HL-60 (cell line): ENCODE results near the gene CACNA2D3.

Experiments
- DNase-seq, 2 experiments: peaks; one replicate each; pipeline ENCODE4 v3.0.0-alpha.2; 2010 to 2020; ENCODE audit warnings: low read depth in 1 of 2, low spot score in 1 of 2
- H3K27ac ChIP-seq: fragments of 250-450 bp; sonication (Bioruptor Pico); replicated peaks from 2 replicates; pipeline ENCODE4 v1.5.1; 2020; ENCODE audit warnings: mild to moderate bottlenecking, moderate library complexity
- H3K27me3 ChIP-seq: fragments of 250-450 bp; sonication (Bioruptor Pico); 2 replicates; pipeline ENCODE4 v1.5.1; 2021; ENCODE audit warnings: mild to moderate bottlenecking, moderate library complexity; ENCODE audit not compliant: insufficient read depth, poor library complexity, severe bottlenecking
- H3K4me3 ChIP-seq: replicated peaks from 2 replicates; pipeline ENCODE4 v1.5.1; 2011; ENCODE audit warnings: mild to moderate bottlenecking, control low read depth, low read length; ENCODE audit not compliant: insufficient read depth
- GABPA ChIP-seq: IDR thresholded peaks from 2 replicates; pipeline ENCODE4 v1.6.1; 2012; ENCODE audit warnings: low read depth
- POLR2AphosphoS5 ChIP-seq: IDR thresholded peaks from 2 replicates; pipeline ENCODE4 v1.6.1; 2012; ENCODE audit warnings: low read depth
- SPI1 ChIP-seq: IDR thresholded peaks from 2 replicates; pipeline ENCODE4 v1.6.1; 2012; ENCODE audit warnings: low read depth, mild to moderate bottlenecking, borderline replicate concordance
- TF ChIP-seq, protein P1 (sequence below): IDR thresholded peaks from 2 replicates; pipeline ENCODE4 v1.6.1; 2012; ENCODE audit warnings: low read depth; ENCODE audit not compliant: insufficient replicate concordance
- TF ChIP-seq, protein P2 (sequence below): IDR thresholded peaks from one replicate; pipeline ENCODE4 v1.5.1; 2011; ENCODE audit warnings: low read length, control low read depth, inconsistent platforms; ENCODE audit not compliant: insufficient read depth

The CACNA2D3 gene

DNA sequence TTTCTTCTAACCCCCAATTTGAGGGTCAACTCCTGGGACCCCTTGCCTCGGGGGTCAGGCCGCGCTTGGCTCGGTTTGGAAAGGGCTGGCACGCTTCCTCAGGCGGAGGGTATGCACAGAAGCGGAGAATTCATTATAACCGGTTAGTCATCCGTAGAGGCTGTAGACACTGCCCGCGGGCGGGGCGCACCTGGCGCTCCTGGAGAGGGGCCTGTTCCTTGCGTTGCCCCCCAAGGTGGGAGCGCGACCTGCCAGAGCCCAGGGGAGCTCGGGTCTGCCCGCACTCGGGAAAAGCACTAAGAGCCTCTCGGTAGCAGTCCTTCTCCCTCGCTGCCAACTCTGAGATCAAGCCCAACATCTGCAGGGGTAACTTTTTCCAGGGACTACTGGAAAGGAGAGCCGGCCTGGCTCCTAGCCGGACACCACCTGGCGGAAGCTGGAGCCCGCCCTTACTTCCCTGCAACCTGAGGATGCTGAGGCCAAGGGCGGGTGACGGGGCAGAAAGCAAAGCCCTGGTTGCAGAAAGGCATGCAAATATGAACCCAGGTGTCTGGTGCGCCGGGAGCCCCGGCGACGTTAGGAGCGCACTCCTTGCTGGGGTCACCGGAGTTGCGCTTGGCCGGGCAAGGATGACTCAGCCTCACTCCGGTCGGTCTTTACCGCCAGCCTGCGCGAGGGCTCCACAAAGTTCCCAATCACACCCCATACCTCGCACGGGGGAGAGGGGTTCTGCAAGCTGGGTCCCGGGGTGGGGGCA is 1.5 kb upstream of the CACNA2D3 start:
- Histone ChIP-seq H3K27ac (no peak overlapping the region), H3K4me3 (no peak overlapping the region), H3K27me3 (peaks cover 50% of the 10 kb centered on the region)
- TF ChIP-seq, protein P1, sequence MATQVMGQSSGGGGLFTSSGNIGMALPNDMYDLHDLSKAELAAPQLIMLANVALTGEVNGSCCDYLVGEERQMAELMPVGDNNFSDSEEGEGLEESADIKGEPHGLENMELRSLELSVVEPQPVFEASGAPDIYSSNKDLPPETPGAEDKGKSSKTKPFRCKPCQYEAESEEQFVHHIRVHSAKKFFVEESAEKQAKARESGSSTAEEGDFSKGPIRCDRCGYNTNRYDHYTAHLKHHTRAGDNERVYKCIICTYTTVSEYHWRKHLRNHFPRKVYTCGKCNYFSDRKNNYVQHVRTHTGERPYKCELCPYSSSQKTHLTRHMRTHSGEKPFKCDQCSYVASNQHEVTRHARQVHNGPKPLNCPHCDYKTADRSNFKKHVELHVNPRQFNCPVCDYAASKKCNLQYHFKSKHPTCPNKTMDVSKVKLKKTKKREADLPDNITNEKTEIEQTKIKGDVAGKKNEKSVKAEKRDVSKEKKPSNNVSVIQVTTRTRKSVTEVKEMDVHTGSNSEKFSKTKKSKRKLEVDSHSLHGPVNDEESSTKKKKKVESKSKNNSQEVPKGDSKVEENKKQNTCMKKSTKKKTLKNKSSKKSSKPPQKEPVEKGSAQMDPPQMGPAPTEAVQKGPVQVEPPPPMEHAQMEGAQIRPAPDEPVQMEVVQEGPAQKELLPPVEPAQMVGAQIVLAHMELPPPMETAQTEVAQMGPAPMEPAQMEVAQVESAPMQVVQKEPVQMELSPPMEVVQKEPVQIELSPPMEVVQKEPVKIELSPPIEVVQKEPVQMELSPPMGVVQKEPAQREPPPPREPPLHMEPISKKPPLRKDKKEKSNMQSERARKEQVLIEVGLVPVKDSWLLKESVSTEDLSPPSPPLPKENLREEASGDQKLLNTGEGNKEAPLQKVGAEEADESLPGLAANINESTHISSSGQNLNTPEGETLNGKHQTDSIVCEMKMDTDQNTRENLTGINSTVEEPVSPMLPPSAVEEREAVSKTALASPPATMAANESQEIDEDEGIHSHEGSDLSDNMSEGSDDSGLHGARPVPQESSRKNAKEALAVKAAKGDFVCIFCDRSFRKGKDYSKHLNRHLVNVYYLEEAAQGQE = no peak
- no peak for TF ChIP-seq SPI1
- TF ChIP-seq, protein P2, sequence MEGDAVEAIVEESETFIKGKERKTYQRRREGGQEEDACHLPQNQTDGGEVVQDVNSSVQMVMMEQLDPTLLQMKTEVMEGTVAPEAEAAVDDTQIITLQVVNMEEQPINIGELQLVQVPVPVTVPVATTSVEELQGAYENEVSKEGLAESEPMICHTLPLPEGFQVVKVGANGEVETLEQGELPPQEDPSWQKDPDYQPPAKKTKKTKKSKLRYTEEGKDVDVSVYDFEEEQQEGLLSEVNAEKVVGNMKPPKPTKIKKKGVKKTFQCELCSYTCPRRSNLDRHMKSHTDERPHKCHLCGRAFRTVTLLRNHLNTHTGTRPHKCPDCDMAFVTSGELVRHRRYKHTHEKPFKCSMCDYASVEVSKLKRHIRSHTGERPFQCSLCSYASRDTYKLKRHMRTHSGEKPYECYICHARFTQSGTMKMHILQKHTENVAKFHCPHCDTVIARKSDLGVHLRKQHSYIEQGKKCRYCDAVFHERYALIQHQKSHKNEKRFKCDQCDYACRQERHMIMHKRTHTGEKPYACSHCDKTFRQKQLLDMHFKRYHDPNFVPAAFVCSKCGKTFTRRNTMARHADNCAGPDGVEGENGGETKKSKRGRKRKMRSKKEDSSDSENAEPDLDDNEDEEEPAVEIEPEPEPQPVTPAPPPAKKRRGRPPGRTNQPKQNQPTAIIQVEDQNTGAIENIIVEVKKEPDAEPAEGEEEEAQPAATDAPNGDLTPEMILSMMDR = no peak
- TF ChIP-seq POLR2AphosphoS5 = no peak
- no peak for DNase-seq

DNA sequence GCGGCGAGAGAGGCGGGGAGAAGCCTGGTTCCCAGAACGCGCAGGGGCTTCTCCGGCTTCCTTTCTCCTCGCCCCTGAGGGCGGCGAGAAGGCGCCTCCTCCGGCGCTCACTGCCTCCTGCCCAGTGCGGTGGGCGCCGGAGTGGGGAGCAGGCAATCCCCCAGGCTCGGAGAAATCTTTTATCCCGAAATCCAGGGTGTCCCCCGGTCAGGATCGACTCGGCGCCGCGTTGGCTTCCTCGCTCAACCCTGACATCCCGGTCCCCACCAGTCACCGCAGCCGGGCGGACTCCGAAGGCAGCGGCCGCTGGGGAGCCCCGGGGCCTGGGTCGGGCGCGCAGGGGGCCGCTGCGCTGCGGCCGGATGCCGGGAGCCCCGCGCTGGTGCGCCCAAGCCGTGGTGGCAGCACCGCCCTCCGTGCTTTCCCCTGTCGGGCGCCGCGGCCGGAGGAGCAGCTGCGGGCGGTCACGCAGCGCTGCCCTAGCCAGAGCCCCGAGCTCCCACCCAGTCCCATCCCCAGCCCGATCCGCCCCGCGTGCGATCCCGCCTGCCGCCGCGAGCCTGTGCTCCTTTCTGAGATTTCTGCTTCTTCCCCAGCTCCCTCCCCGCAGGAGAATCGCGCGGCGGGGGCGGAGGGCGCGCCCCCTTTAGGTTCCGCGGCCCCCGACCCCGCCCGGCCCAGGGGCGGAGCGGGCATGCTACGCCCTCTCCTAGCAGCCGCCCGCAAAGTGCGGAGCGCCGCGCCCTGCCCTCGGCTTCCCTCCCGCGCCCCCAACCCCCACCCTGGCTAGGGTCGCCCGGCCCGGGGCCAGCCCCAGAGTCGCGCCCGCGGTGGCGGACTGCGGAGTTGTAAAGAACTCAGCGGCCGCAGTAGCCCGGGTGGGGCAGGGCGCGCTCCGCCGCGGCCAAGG is 683 bp upstream of the CACNA2D3 start:
- TF ChIP-seq SPI1 (no peak), POLR2AphosphoS5 (no peak), GABPA (no peak)
- TF ChIP-seq, protein P2 = no peak
- TF ChIP-seq, protein P1 = no peak
- DNase-seq = no peak
- Histone ChIP-seq H3K27ac (no peak overlapping the region), H3K27me3 (peaks cover 54% of the 10 kb centered on the region), H3K4me3 (no peak overlapping the region)

DNA sequence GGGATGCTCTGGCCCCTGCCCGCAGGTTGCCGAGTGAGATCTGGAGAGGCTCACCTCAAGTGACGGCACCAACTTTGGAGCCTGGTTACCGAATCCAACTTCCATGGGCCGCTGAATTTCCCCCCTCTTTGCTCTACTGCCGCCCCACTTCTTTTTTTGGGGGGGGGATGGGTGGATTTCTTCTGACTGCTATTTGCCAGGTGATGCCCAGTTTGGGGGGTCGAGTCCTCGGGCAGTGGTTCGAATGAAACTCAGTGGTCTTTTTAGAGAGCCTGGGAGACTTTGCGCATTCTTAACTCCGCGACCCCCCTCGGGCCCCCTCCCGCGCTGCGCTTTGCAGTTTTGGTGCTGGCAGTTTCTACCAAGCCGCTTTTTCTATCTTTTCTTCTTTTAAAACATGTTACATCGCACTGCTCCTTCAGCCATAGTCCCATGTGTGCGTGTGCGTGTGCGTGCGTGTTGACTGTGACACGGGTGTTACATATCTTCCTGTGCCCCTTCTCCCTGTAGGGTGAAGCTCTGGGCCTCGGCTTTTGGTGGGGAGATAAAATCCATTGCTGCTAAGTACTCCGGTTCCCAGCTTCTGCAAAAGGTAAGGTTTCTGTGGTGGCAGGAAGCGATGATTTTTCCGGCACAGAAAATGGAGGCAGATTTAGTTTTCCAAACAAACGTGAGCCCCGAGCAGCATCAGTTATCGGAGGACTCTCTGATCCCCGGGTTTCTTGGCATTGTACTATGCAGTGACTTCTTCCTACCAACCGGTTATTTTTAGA is 837 bp downstream of the CACNA2D3 start:
- no peak for DNase-seq
- TF ChIP-seq SPI1 = no peak
- no peak for TF ChIP-seq POLR2AphosphoS5
- no peak for TF ChIP-seq GABPA
- TF ChIP-seq, protein P2 = no peak
- TF ChIP-seq, protein P1 = no peak
- H3K4me3 ChIP-seq = no peak overlapping the region
- no peak overlapping the region for H3K27ac ChIP-seq
- peaks cover 52% of the 10 kb centered on the region for H3K27me3 ChIP-seq
